Astrocyte (in vitro differentiated cells and primary cell): ENCODE results near the gene MTCH2.

Source experiments
- CTCF ChIP-seq: IDR thresholded peaks from 2 replicates; pipeline ENCODE4 v1.5.1; 2011; ENCODE audit warnings: low read depth, mild to moderate bottlenecking, inconsistent platforms, low read length, moderate library complexity; ENCODE audit not compliant: insufficient read depth
- EZH2 ChIP-seq: IDR thresholded peaks from 2 replicates; pipeline ENCODE4 v1.6.1; 2012; ENCODE audit warnings: mild to moderate bottlenecking, low read length, inconsistent platforms; ENCODE audit not compliant: insufficient read depth

- no peak for TF ChIP-seq CTCF
- TF ChIP-seq EZH2: no peak
These were observed 24.9 kb downstream of the MTCH2 start for GRCh38 chr11:47617417-47617809.
